Karpas-422 (cell line): Measurements from ENCODE around the gene AIRE. TPM values are rescaled to one million over a fixed set of nuclear protein-coding genes. Genes with fewer than 3 reads are reported as not detected.

Experiments used
- DNase-seq: peaks from one replicate; pipeline ENCODE4 v3.0.0-alpha.2; 2015
- H2AFZ ChIP-seq: fragments of 200-600 bp; sonication (generic); 2 replicates; pipeline ENCODE4 v1.6.1; 2014; ENCODE audit warnings: antibody characterized with exemption, low read length, mixed read lengths
- H3K27ac ChIP-seq: fragments of 200-600 bp; sonication (generic); 2 replicates; pipeline ENCODE4 v1.5.1; 2014; ENCODE audit warnings: mild to moderate bottlenecking, low read length, moderate library complexity
- H3K27me3 ChIP-seq: fragments of 200-600 bp; sonication (generic); 2 replicates; pipeline ENCODE4 v1.6.1; 2014; ENCODE audit warnings: low read length, mixed read lengths
- H3K36me3 ChIP-seq: fragments of 200-600 bp; sonication (generic); 2 replicates; pipeline ENCODE4 v1.6.1; 2014; ENCODE audit warnings: low read length, mixed read lengths; ENCODE audit not compliant: insufficient read depth
- H3K4me1 ChIP-seq: fragments of 200-600 bp; sonication (generic); 2 replicates; pipeline ENCODE4 v1.6.1; 2014; ENCODE audit warnings: mild to moderate bottlenecking, low read length, mixed read lengths
- H3K4me2 ChIP-seq: fragments of 200-600 bp; sonication (generic); 2 replicates; pipeline ENCODE4 v1.6.1; 2014; ENCODE audit warnings: low read length, low read depth, mild to moderate bottlenecking; ENCODE audit not compliant: poor library complexity, severe bottlenecking
- H3K4me3 ChIP-seq: fragments of 200-600 bp; sonication (generic); 2 replicates; pipeline ENCODE4 v1.5.1; 2014; ENCODE audit warnings: mild to moderate bottlenecking, antibody characterized with exemption, low read length, mixed read lengths
- H3K79me2 ChIP-seq: fragments of 200-600 bp; sonication (generic); 2 replicates; pipeline ENCODE4 v1.6.1; 2014; ENCODE audit warnings: mild to moderate bottlenecking, low read length, mixed read lengths
- H3K9ac ChIP-seq: fragments of 200-600 bp; sonication (generic); 2 replicates; pipeline ENCODE4 v1.6.0; 2014; ENCODE audit warnings: low read length
- H3K9me2 ChIP-seq: fragments of 200-600 bp; sonication (generic), shearing (Covaris generic); replicated peaks from 2 replicates; pipeline ENCODE4 v1.6.0; 2014; ENCODE audit warnings: mild to moderate bottlenecking, low read length, moderate library complexity; ENCODE audit not compliant: insufficient read depth
- H3K9me3 ChIP-seq: fragments of 300-700, 200-600 bp; sonication (generic); 2 replicates; pipeline ENCODE4 v1.6.1; 2014; ENCODE audit warnings: low read length, mixed read lengths
- H4K20me1 ChIP-seq: fragments of 200-600 bp; sonication (generic); 2 replicates; pipeline ENCODE4 v1.6.1; 2014; ENCODE audit warnings: mild to moderate bottlenecking, antibody characterized with exemption, low read length, low read depth; ENCODE audit not compliant: insufficient read depth
- total RNA-seq: library from RNA; depleted of rRNA; stranded (reverse); fragments of >200 nt; shearing (Covaris generic); gene quantifications from 2 replicates; pipeline ENCODE4 v1.2.3, GENCODE V29; 2014; ENCODE audit warnings: low replicate concordance

The AIRE gene
- total RNA-seq, 1 experiment from 2014 or later, result not detected

- Histone ChIP-seq H3K4me1 (no peaks in the 10 kb centered on the region), H3K27me3 (no peaks in the 10 kb centered on the region), H3K79me2 (no peaks in the 10 kb centered on the region), H3K9ac (no peak overlapping the region), H4K20me1 (no peaks in the 10 kb centered on the region), H3K4me3 (no peak overlapping the region), H3K36me3 (0 out of 2 replicates have a peak, but pooled peaks cover 2% of the 10 kb centered on the region), H3K9me2 (no peaks in the 10 kb centered on the region), H3K4me2 (no peak overlapping the region), H3K27ac (no peak overlapping the region), H3K9me3 (no peaks in the 10 kb centered on the region), H2AFZ (no peak overlapping the region)
- DNase-seq, result no peak
Measured at GRCh38 chr21:44317241-44317782, 31.6 kb downstream of the AIRE start.

- H3K4me1 ChIP-seq, result no peaks in the 10 kb centered on the region
- no peaks in the 10 kb centered on the region for H3K79me2 ChIP-seq
- no peaks in the 10 kb centered on the region for H3K27me3 ChIP-seq
- no peak overlapping the region for H3K4me3 ChIP-seq
- H4K20me1 ChIP-seq, result no peaks in the 10 kb centered on the region
- no peaks in the 10 kb centered on the region for H3K9me3 ChIP-seq
- 0 out of 2 replicates have a peak, but pooled peaks cover 2% of the 10 kb centered on the region for H3K36me3 ChIP-seq
- H3K9me2 ChIP-seq, result no peaks in the 10 kb centered on the region
- no peak overlapping the region for H2AFZ ChIP-seq
- no peak overlapping the region for H3K9ac ChIP-seq
- DNase-seq, result no peak
- H3K4me2 ChIP-seq, result no peak overlapping the region
- no peak overlapping the region for H3K27ac ChIP-seq
Measured at GRCh38 chr21:44317871-44318270, 32.2 kb downstream of the AIRE start.

DNA sequence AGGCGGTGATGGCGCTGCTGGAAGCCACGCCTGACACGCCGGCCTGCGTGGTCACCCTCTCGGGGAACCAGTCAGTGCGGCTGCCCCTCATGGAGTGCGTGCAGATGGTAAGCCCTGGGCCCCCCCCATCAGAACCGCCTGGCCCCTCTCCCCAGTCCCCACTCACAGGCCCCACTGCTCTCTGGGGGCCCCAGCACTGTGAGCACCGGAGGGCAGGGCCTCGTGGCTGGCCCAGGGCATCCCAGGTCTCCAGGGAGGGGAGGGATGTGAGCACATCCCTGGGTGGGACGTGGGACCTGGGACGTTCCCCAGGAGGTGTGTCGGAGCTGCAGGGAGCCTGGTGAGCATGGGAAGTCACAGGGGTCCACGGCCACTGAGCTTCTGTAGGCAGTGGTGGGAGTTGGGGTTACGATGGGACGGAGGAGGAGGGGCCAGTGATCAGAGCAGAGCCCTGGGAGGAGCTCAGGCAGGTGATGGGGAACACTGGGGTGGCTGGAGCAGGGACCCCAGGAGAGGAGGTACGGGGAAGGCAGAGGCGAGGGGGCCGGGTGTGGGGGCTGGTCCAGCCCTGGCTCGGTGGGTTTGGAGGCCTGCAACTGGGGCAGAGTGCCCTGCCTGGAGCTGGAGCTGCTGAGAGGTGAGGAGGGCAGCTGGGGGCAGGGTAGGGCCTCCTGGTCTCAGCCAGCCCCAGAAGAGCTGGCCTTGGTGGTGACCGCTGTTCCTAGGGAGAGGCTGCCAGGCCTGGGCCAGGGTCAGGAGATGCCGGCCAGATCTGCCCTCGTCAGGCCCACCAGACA is 33.0 kb downstream of the AIRE start:
- Histone ChIP-seq H3K27ac (no peak overlapping the region), H3K79me2 (no peaks in the 10 kb centered on the region), H3K9ac (no peak overlapping the region), H3K4me1 (no peaks in the 10 kb centered on the region), H2AFZ (no peak overlapping the region), H3K9me3 (no peaks in the 10 kb centered on the region), H3K4me3 (no peak overlapping the region), H3K4me2 (no peak overlapping the region), H4K20me1 (no peaks in the 10 kb centered on the region), H3K27me3 (no peaks in the 10 kb centered on the region), H3K9me2 (no peaks in the 10 kb centered on the region), H3K36me3 (0 out of 2 replicates have a peak, but pooled peaks cover 2% of the 10 kb centered on the region)
- DNase-seq, result no peak

DNA sequence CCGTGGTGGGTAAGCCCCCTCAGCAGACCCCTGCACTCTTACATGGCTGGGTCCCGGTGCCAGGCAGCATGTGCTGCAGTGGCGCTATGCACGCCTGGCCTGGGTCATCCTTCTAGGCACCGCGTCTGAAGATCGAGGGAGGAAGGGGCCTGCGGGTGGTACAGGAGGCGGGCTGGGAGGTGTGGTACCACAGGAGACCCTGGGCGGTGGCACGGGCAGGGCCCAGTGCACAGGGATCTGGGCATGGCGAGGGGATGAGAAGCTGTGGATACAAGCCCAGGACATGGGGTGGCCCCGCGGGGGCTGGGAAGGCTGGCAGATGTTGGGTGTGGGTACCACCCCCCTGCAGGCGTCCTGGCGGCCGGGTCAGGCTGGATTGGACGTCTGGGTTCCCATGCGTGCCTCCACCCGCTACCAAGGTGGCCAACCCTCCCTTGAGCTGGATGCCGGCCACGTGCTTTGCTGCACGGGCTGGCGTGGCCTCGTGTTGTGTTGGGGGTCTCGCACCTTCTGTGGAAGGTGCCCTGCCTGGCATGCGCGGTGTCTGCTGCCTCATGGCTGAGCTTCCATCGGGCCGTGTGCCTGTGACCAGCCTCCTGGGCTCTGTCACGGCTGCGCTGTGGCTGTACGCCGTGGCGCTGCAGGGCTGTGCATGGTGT is 33.9 kb downstream of the AIRE start:
- no peaks in the 10 kb centered on the region for H4K20me1 ChIP-seq
- H3K9me2 ChIP-seq, result no peaks in the 10 kb centered on the region
- no peak overlapping the region for H3K4me2 ChIP-seq
- H3K4me1 ChIP-seq, result no peaks in the 10 kb centered on the region
- no peaks in the 10 kb centered on the region for H3K79me2 ChIP-seq
- H3K4me3 ChIP-seq, result no peak overlapping the region
- no peak overlapping the region for H2AFZ ChIP-seq
- H3K9me3 ChIP-seq, result no peaks in the 10 kb centered on the region
- no peak overlapping the region for H3K27ac ChIP-seq
- H3K27me3 ChIP-seq, result no peaks in the 10 kb centered on the region
- DNase-seq, result no peak
- no peak overlapping the region for H3K9ac ChIP-seq
- H3K36me3 ChIP-seq, result 0 out of 2 replicates have a peak, but pooled peaks cover 2% of the 10 kb centered on the region

DNA sequence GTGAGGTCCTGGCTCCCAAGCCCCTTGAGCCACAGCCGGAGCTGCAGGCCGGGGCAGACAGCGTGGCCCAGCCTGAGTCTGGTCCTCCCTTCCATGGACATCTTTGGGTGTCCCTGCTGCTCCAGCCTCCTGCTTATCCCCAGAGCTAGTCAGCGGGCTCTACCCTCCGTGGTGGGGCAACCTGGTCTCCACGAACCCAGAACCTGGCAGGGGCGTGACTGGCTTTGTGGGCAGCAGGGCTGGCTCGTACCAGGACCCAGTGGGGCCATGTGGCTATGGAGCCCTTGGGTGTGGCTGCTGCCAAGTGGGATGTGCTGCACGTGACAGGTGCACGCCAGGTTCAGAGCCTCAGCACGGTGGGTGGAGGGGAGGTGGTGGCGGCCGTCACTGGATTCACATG is 35.2 kb downstream of the AIRE start:
- DNase-seq, result no peak
- no peaks in the 10 kb centered on the region for H3K9me2 ChIP-seq
- no peaks in the 10 kb centered on the region for H3K4me1 ChIP-seq
- H3K27ac ChIP-seq, result no peak overlapping the region
- H3K79me2 ChIP-seq, result no peaks in the 10 kb centered on the region
- H2AFZ ChIP-seq, result no peak overlapping the region
- H3K36me3 ChIP-seq, result 0 out of 2 replicates have a peak, but pooled peaks cover 2% of the 10 kb centered on the region
- H3K9ac ChIP-seq, result no peak overlapping the region
- no peaks in the 10 kb centered on the region for H4K20me1 ChIP-seq
- no peaks in the 10 kb centered on the region for H3K27me3 ChIP-seq
- no peak overlapping the region for H3K4me3 ChIP-seq
- no peak overlapping the region for H3K4me2 ChIP-seq
- no peaks in the 10 kb centered on the region for H3K9me3 ChIP-seq

GRCh38 chr21:44321846-44322450 is 36.3 kb downstream of the AIRE start:
- Histone ChIP-seq H3K79me2 (no peaks in the 10 kb centered on the region), H3K36me3 (no peaks in the 10 kb centered on the region), H4K20me1 (no peaks in the 10 kb centered on the region), H3K9me3 (no peaks in the 10 kb centered on the region), H3K4me3 (no peak overlapping the region), H3K4me2 (no peak overlapping the region), H3K27me3 (no peaks in the 10 kb centered on the region), H2AFZ (no peak overlapping the region), H3K9me2 (no peaks in the 10 kb centered on the region), H3K27ac (no peak overlapping the region), H3K4me1 (no peaks in the 10 kb centered on the region), H3K9ac (no peak overlapping the region)
- DNase-seq, result no peak

- no peaks in the 10 kb centered on the region for H3K79me2 ChIP-seq
- H3K27me3 ChIP-seq, result no peaks in the 10 kb centered on the region
- H3K4me2 ChIP-seq, result no peak overlapping the region
- H2AFZ ChIP-seq, result no peak overlapping the region
- no peaks in the 10 kb centered on the region for H3K9me3 ChIP-seq
- no peaks in the 10 kb centered on the region for H3K36me3 ChIP-seq
- no peak overlapping the region for H3K9ac ChIP-seq
- DNase-seq, result no peak
- no peaks in the 10 kb centered on the region for H3K4me1 ChIP-seq
- H4K20me1 ChIP-seq, result 0 out of 2 replicates have a peak, but pooled peaks cover 3% of the 10 kb centered on the region
- no peaks in the 10 kb centered on the region for H3K9me2 ChIP-seq
- no peak overlapping the region for H3K4me3 ChIP-seq
- H3K27ac ChIP-seq, result no peak overlapping the region
Measured at GRCh38 chr21:44322621-44323325, 37.1 kb downstream of the AIRE start.
